Prostate gland (tissue), 2 donors: Measurements from ENCODE around the gene DEFB121. TPM values are rescaled to one million over a fixed set of nuclear protein-coding genes. Genes with fewer than 3 reads are reported as not detected.

Experiments
- DNase-seq: peaks from one replicate; pipeline ENCODE4 v3.0.0-alpha.2; 2019; ENCODE audit warnings: low spot score
- H3K27ac ChIP-seq, 2 donors: fragments of 200-600 bp; sonication (generic); 2 replicates each; pipeline ENCODE4 v1.5.1; 2017 to 2019
- H3K27me3 ChIP-seq: fragments of 200-600 bp; sonication (generic); replicated peaks from 2 replicates; pipeline ENCODE4 v1.5.1; 2019; ENCODE audit not compliant: insufficient read depth
- H3K36me3 ChIP-seq, 2 donors: fragments of 200-600 bp; sonication (generic); 1 replicate in 1 of 2; 2 replicates in 1 of 2; pipeline versions ENCODE4 v1.5.1 to v1.8.1; 2017 to 2019
- H3K4me1 ChIP-seq: fragments of 200-600 bp; sonication (generic); replicated peaks from 2 replicates; pipeline ENCODE4 v1.5.1; 2019
- H3K4me3 ChIP-seq, 2 donors: fragments of 200-600 bp; sonication (generic); 2 replicates each; pipeline ENCODE4 v1.5.1; 2017 to 2019
- H3K9me3 ChIP-seq: fragments of 200-600 bp; sonication (generic); 2 replicates; pipeline ENCODE4 v1.5.1; 2017
- CTCF ChIP-seq, 4 experiments: fragments of 200-600 bp in 2 of 4; fragments of 450-650 bp in 2 of 4; sonication (generic) in 2 of 4; IDR thresholded peaks; 1 replicate in 3 of 4; 2 replicates in 1 of 4; pipeline ENCODE4 v1.5.1; 2016 to 2019; ENCODE audit warnings: antibody characterized with exemption in 4 of 4, mild to moderate bottlenecking in 2 of 4, moderate library complexity in 2 of 4
- POLR2A ChIP-seq: fragments of 450-650 bp; IDR thresholded peaks from one replicate; pipeline ENCODE4 v1.6.1; 2016; ENCODE audit warnings: antibody characterized with exemption, mild to moderate bottlenecking
- POLR2AphosphoS5 ChIP-seq: sonication (generic); formaldehyde crosslinking; IDR thresholded peaks from one replicate; pipeline ENCODE4 v1.6.1; 2017; ENCODE audit warnings: antibody characterized with exemption
- whole genome bisulfite sequencing: methylation state at CpG from one replicate; pipeline ENCODE4 v1.1.5; 2018; 5-methylcytosine and 5-hydroxymethylcytosine counted together
- intact Hi-C: fragments of 100-400 bp; cut with DNase I; formaldehyde crosslinking; loops from one replicate; pipeline ENCODE4 v1.14.2; 2022
- total RNA-seq, 2 donors: library from RNA; depleted of rRNA; stranded (reverse); fragments of >200 nt; gene quantifications; one replicate each; pipeline ENCODE4 v1.1.0, GENCODE V29; 2016

Gene DEFB121
- total RNA-seq, 2 donors from 2014 or later, result not detected

DNA sequence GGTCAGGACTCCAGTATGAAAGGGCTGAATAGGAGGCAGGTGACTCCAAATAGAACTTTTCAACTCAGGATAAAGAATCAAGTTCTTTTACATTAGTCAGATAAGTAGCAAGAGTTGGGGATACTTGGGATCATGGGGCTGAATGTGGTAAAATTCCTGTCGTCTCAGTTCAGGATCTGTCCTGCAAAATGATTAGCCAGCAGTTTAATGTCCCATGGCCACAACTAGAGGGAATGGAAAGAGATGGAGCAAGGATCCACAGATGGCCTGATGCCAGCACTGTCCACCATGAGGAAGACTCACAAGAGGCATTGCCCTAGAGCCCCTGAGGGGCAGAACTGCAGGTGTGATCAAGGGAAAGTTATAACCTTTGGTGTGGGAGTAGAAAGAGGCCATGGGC is 2.1 kb downstream of the DEFB121 start:
- WGBS, result 45% methylated on average over 1 of the region's 1 CpG
- TF ChIP-seq POLR2A, result no peak
- no peak for TF ChIP-seq POLR2AphosphoS5
- no peak for TF ChIP-seq CTCF (IDR thresholded peaks at IDR 0.05)
- intact Hi-C loops, result no loop called here

GRCh38 chr20:31394900-31395299 is 11.1 kb downstream of the DEFB121 start:
- Histone ChIP-seq H3K4me1 (no peaks in the 10 kb centered on the region), H3K27ac (no peak overlapping the region), H3K27me3 (no peaks in the 10 kb centered on the region), H3K4me3 (no peak overlapping the region), H3K36me3 (no peaks in the 10 kb centered on the region), H3K9me3 (no peaks in the 10 kb centered on the region)
- TF ChIP-seq POLR2AphosphoS5, result no peak
- no peak for TF ChIP-seq CTCF (IDR thresholded peaks at IDR 0.05)
- no peak for TF ChIP-seq POLR2A
- no peak for DNase-seq
- intact Hi-C loops, result no loop called here
- 65% methylated on average over 3 of the region's 3 CpGs for WGBS

More for the DNA sequence above, 2.1 kb downstream of the DEFB121 start:
- no peaks in the 10 kb centered on the region for H3K27me3 ChIP-seq
- no peak overlapping the region for H3K4me3 ChIP-seq
- no peaks in the 10 kb centered on the region for H3K36me3 ChIP-seq
- H3K9me3 ChIP-seq, result no peaks in the 10 kb centered on the region
- H3K27ac ChIP-seq, result no peak overlapping the region
- no peaks in the 10 kb centered on the region for H3K4me1 ChIP-seq
- DNase-seq, result no peak

DNA sequence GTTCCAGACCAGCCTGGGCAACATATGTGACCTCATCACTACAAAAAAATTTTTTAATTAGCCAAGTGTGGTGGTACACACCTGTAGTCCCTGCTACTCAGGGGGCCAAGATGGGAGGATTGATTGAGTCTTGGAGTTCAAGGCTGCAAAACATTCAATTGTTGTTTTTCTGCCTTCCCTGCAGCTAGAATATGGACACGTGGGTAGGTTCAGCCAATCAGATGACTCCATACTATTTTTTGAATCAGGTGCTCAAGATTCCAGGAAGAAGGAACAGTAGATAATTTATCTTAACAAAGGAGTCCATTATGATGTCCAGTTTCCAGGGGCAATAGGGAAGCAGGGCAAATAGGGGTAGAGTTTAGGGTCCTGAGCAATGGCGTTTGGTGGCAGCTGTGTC is 13.2 kb downstream of the DEFB121 start:
- TF ChIP-seq CTCF (IDR thresholded peaks at IDR 0.05) (no peak), POLR2AphosphoS5 (no peak), POLR2A (no peak)
- no peak overlapping the region for H3K27ac ChIP-seq
- intact Hi-C loops, result no loop called here
- H3K4me1 ChIP-seq, result no peaks in the 10 kb centered on the region
- no peak for DNase-seq
- no peaks in the 10 kb centered on the region for H3K36me3 ChIP-seq
- whole genome bisulfite sequencing, result 62% methylated on average over 2 of the region's 2 CpGs
- no peaks in the 10 kb centered on the region for H3K9me3 ChIP-seq
- no peaks in the 10 kb centered on the region for H3K27me3 ChIP-seq
- H3K4me3 ChIP-seq, result no peak overlapping the region

DNA sequence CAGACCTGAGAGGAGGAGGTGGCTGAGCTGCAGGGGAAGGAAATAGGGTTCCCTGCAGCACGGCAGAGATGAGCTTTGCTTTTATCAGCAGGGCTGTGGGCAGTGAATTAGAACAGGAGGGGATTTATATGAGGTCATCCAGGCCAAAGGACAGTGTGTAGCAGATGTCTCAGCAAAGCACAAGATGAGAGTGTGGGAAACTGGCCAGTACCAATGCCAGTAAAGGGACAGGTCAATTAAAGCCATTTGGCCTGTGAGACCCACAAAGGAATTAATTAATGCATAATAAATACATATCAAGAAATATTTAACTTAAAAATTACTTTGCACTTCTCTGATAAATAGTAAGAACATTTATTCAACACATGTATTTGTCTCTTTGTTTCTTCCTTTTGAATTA is 15.5 kb downstream of the DEFB121 start, which contains the start of gene DEFB119:
Gene DEFB119 (minus strand): TSS at position 101 of the 400 bp plus-strand sequence. CDS start 107 bp downstream, outside the sequence.
- WGBS, result 43% methylated on average over 1 of the region's 1 CpG
- H3K9me3 ChIP-seq, result no peaks in the 10 kb centered on the region
- H3K4me3 ChIP-seq, result no peak within 1 kb of the TSS
- no peaks in the 10 kb centered on the region for H3K36me3 ChIP-seq
- no peak for DNase-seq
- H3K4me1 ChIP-seq, result no peaks in the 10 kb centered on the region
- no peaks in the 10 kb centered on the region for H3K27me3 ChIP-seq
- H3K27ac ChIP-seq, result no peak within 1 kb of the TSS
- intact Hi-C loops, result no loop called here
- TF ChIP-seq POLR2A (no peak), POLR2AphosphoS5 (no peak), CTCF (IDR thresholded peaks at IDR 0.05) (no peak)

- Histone ChIP-seq H3K4me3 (no peak overlapping the region), H3K4me1 (no peaks in the 10 kb centered on the region), H3K27ac (no peak overlapping the region), H3K27me3 (no peaks in the 10 kb centered on the region), H3K36me3 (no peaks in the 10 kb centered on the region), H3K9me3 (no peaks in the 10 kb centered on the region)
- TF ChIP-seq CTCF (IDR thresholded peaks at IDR 0.05) (no peak), POLR2A (no peak), POLR2AphosphoS5 (no peak)
- 63% methylated on average over 2 of the region's 2 CpGs for WGBS
- intact Hi-C loops, result no loop called here
- no peak for DNase-seq
These were observed 31.7 kb downstream of the DEFB121 start for GRCh38 chr20:31374346-31374745.
